ENCODE data around the gene NCAPG2.

DNA sequence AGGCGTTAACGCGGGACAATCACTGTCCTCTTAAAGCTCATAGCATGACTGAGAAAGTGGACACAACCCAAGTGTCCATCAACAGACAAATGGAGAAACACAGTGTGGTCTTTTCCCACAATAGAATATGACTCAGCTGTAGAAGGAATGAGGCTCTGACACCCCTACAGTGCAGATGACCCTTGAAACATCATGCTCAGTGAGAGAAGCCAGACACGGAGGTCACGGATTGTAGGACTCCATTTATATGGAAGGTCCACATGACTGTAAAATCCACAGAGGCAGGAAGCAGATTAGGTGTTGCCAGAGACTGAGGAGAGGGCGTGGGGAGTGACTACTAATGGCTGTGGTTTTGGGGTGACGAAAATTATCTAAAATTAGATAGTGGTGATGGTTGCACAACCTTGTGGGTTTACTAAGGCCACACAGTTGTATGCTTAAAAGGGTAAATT, 6.1 kb upstream of the NCAPG2 start:
- TF ChIP-seq, protein P1, sequence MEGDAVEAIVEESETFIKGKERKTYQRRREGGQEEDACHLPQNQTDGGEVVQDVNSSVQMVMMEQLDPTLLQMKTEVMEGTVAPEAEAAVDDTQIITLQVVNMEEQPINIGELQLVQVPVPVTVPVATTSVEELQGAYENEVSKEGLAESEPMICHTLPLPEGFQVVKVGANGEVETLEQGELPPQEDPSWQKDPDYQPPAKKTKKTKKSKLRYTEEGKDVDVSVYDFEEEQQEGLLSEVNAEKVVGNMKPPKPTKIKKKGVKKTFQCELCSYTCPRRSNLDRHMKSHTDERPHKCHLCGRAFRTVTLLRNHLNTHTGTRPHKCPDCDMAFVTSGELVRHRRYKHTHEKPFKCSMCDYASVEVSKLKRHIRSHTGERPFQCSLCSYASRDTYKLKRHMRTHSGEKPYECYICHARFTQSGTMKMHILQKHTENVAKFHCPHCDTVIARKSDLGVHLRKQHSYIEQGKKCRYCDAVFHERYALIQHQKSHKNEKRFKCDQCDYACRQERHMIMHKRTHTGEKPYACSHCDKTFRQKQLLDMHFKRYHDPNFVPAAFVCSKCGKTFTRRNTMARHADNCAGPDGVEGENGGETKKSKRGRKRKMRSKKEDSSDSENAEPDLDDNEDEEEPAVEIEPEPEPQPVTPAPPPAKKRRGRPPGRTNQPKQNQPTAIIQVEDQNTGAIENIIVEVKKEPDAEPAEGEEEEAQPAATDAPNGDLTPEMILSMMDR (IDR thresholded peaks at IDR 0.05): no peak
- no peak for TF ChIP-seq POLR2A (IDR thresholded peaks at IDR 0.05)

Data from body of pancreas (tissue), 4 donors.